ENCODE measurements around the gene CSMD2.

CSMD2 gene

DNA sequence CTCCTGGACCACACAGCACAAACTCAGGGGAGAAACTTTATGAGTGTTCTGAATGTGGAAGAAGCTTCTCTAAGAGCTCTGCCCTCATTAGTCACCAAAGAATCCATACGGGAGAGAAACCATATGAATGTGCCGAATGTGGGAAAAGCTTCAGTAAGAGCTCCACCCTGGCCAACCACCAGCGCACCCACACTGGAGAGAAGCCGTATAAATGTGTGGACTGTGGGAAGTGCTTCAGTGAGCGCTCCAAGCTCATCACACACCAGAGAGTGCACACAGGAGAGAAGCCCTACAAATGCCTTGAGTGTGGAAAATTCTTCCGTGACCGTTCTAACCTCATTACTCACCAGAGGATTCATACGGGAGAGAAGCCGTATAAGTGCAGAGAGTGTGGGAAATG, 670.1 kb downstream of the CSMD2 start:
- no peak for DNase-seq (ENCODE audit: extremely low read depth, low read depth)
- TF ChIP-seq, protein P1, sequence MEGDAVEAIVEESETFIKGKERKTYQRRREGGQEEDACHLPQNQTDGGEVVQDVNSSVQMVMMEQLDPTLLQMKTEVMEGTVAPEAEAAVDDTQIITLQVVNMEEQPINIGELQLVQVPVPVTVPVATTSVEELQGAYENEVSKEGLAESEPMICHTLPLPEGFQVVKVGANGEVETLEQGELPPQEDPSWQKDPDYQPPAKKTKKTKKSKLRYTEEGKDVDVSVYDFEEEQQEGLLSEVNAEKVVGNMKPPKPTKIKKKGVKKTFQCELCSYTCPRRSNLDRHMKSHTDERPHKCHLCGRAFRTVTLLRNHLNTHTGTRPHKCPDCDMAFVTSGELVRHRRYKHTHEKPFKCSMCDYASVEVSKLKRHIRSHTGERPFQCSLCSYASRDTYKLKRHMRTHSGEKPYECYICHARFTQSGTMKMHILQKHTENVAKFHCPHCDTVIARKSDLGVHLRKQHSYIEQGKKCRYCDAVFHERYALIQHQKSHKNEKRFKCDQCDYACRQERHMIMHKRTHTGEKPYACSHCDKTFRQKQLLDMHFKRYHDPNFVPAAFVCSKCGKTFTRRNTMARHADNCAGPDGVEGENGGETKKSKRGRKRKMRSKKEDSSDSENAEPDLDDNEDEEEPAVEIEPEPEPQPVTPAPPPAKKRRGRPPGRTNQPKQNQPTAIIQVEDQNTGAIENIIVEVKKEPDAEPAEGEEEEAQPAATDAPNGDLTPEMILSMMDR (IDR thresholded peaks at IDR 0.05; ENCODE audit: low read depth, low read length), result no peak

DNA sequence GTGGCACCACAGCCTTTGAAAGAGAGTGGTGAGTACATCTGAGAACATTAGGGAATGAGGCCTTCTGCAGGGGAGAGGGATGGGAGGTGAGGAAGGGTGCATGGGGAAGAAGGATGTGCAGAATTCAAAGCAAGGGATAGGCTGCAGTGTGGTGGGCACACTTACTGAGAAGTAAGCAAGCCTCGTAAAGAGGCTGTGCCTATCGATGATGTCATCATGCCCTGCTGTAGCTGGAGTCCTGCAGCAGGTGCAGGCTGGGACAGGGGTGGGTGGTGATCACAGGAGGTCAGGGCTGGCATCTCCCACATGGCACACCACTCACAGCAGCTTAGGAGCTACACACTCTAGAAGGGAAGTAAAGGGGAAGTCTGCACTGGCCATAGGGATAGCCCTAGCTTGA, 676.4 kb downstream of the CSMD2 start:
- TF ChIP-seq, protein P1 (IDR thresholded peaks at IDR 0.05; ENCODE audit: low read depth, low read length), result no peak
- no peak for DNase-seq (ENCODE audit: extremely low read depth, low read depth)

DNA sequence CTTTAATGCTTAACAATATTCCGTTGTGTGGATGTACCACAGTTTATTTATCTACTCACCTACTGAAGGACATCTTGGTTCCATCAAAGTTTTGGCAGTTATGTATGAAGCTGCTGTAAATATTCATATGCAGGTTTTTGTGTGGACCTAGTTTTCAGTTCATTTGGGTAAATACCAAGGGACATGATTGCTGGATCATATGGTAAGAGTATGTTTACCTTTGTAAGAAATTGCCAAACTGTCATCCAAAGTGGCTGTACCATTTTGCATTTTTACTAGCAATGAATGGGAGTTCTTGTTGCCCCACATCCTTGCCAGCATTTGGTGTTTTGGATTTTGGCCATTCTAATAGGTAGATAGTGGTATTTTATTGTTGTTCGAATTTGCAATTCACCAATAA, 682.6 kb downstream of the CSMD2 start:
- TF ChIP-seq, protein P1 (IDR thresholded peaks at IDR 0.05; ENCODE audit: low read depth, low read length), result no peak
- DNase-seq (ENCODE audit: extremely low read depth, low read depth), result no peak

DNA sequence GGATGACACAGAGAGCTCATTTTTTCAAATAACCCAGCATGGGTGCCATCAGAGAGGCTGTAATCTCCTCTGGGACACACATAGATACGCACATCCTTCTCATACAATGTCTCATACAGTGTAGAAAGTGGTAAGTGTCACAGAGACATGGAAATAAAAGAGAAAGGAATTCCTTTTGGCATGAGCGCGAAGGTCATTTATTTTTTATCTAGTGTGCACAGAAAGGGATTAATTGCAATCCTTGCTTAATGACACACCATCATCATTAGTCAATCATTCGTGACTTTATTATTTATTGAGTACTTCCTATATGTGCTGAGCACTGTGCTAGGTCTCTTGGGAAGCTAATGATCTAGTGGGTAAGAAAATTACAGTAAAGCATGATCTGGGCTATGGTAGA, 687.6 kb downstream of the CSMD2 start:
- TF ChIP-seq, protein P1 (IDR thresholded peaks at IDR 0.05; ENCODE audit: low read depth, low read length), result no peak
- DNase-seq (ENCODE audit: extremely low read depth, low read depth), result no peak

DNA sequence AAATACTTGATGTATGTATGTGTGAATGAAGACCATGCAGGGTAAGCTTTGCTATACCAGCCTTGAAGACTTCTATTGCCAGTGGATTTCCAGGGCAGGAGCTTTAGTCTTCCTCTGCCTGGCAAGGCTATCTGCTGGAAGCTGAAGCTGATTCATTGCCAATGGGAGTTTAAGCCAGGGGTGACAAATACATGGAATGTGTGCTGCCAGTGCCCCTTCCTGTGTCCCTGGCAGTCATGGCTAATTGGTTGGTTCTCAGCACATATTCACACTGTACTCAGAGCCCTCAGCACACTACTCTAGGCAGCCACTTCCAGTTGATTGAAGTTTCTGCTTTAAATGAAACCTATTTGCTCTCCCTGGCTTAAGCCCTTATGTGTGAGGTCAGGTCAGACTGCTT, 691.1 kb downstream of the CSMD2 start:
- TF ChIP-seq, protein P1 (IDR thresholded peaks at IDR 0.05; ENCODE audit: low read depth, low read length), result no peak
- no peak for DNase-seq (ENCODE audit: extremely low read depth, low read depth)

DNA sequence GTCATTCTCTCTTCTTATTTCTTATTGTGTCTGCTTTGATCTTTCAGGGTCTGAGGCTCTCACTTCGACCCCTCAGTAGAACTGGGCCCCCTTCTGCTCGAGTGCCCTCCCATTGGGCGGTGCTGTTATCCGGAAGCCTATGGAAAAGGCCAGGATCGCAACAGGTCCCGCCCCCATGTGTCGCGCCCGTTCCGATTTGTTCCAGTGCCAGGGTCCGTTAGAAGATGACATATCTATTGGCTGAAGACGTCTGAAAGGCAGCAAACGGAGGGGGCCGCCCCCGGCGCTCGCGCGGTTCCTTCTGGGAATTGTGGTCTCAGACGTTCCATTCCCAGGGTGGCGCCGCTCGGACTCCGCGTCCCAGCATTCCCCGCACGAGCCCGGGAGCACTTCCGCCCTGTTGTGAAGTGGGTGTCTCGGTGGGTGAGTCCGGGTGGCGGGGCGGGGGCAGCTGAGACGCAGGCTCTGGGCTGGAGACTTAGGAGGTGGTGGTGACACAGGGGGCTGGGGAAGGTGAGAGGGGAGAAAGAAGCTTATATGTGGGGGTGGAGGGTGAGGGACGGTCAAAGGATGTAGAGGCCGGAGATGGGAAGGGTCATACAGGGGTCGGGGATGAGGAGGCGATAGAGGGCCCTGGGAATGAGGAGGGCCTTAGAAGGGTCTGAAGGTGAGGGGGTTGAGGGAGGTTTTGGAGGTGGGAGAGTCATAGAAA, 692.6 kb downstream of the CSMD2 start, which contains the start of gene ZSCAN20:
TSS of gene ZSCAN20 (plus strand) at position 377 of the 712 bp plus-strand sequence. CDS start 6,644 bp downstream, outside the sequence.
- DNase-seq (ENCODE audit: extremely low read depth, low read depth), result peak; percentile 94
- TF ChIP-seq, protein P1 (IDR thresholded peaks at IDR 0.05; ENCODE audit: low read depth, low read length), result no peak

DNA sequence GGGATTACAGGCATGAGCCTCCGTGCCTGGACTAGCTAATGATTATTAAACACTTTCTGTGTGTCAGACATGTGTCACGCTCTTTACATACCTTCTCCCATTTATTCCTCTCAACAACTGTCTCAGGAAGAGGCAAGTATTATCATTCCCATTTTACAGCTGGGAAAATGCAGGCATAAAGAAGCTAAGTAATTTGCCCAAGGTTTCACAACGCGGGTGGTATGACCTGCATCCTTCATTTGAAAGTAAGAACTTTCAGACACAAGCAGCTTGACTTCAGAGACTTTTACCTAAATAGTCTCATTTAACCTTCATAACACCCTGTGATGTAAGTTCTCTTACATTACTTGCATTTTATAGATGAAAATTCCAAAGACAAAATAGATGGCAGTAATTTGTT, 693.6 kb downstream of the CSMD2 start:
- TF ChIP-seq, protein P1 (IDR thresholded peaks at IDR 0.05; ENCODE audit: low read depth, low read length), result no peak
- no peak for DNase-seq (ENCODE audit: extremely low read depth, low read depth)

Data from AG09319 (cell line).